ENCODE data around the gene CDC5L.

CDC5L gene

DNA sequence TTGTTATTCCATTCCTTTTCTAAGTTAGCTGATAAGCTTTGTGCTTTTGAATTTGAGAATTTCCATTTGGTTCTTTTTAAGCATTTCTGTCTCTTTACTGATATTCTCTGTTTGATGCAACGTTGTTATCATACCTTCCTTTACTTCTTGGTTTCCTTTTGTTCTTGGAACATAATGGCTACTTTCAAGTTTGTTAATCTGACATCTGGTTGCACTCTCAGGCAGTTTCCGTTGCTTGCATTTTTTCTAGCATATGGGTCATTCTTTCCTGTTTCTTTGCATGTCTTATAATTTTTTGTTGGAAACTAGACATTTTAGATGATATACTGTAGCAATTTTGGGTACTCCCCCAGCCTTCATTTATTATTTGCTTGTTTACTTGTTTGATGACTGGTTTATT lies 12.5 kb downstream of the CDC5L start:
- H2AFZ ChIP-seq (ENCODE audit: low read depth, low read length), result no peak overlapping the region
- H3K4me3 ChIP-seq (ENCODE audit: low read depth in 1 of 2, low read length in 2 of 2), result no peak overlapping the region
- no peak overlapping the region for H3K4me2 ChIP-seq (ENCODE audit: insufficient read depth, low read length)
- ATAC-seq (ENCODE audit: insufficient read depth, low read depth), result no peak
- no peaks in the 10 kb centered on the region for H3K27me3 ChIP-seq (ENCODE audit: insufficient read depth, low read length, poor library complexity)
- H3K27ac ChIP-seq (ENCODE audit: low read length), result no peak overlapping the region
- peaks cover 27% of the 10 kb centered on the region; the same call in 1 of the 2 replicates for H4K20me1 ChIP-seq (ENCODE audit: insufficient read depth, low read length)
- H3K9me3 ChIP-seq (ENCODE audit: insufficient read depth, low read length, severe bottlenecking), result no peaks in the 10 kb centered on the region
- no peak for DNase-seq
- peaks cover 89% of the 10 kb centered on the region for H3K36me3 ChIP-seq (ENCODE audit: insufficient read depth, low read length)
- H3K79me2 ChIP-seq (ENCODE audit: insufficient read depth, low read length), result peaks cover 72% of the 10 kb centered on the region
- no peaks in the 10 kb centered on the region for H3K4me1 ChIP-seq (ENCODE audit: insufficient read depth, low read length)
- TF ChIP-seq, protein P1, sequence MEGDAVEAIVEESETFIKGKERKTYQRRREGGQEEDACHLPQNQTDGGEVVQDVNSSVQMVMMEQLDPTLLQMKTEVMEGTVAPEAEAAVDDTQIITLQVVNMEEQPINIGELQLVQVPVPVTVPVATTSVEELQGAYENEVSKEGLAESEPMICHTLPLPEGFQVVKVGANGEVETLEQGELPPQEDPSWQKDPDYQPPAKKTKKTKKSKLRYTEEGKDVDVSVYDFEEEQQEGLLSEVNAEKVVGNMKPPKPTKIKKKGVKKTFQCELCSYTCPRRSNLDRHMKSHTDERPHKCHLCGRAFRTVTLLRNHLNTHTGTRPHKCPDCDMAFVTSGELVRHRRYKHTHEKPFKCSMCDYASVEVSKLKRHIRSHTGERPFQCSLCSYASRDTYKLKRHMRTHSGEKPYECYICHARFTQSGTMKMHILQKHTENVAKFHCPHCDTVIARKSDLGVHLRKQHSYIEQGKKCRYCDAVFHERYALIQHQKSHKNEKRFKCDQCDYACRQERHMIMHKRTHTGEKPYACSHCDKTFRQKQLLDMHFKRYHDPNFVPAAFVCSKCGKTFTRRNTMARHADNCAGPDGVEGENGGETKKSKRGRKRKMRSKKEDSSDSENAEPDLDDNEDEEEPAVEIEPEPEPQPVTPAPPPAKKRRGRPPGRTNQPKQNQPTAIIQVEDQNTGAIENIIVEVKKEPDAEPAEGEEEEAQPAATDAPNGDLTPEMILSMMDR (IDR thresholded peaks at IDR 0.05; ENCODE audit: borderline replicate concordance, extremely low read depth, low read length, poor library complexity, severe bottlenecking), result no peak
- TF ChIP-seq EZH2 (IDR thresholded peaks at IDR 0.05; ENCODE audit: borderline replicate concordance, low read depth, low read length, severe bottlenecking), result no peak
- H3K9ac ChIP-seq (ENCODE audit: low read depth, low read length), result no peak overlapping the region

DNA sequence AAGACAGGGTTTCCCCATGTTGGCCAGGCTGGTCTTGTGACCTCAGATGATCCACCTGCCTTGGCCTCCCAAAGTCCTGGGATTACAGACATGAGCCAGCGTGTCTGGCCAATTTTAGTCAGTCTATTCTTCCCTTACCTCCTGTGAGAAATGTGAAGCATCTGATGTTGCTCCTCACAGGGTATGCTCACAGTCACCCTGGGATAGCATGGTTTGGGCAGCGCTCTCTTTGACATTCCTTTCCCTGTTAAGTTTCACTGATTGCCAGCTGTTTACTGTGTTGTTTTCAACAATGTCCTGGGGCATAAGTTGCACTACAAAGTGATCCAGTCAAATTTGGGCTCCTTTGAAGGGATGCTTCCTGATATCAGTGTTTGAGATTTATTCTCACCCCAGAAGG lies 13.1 kb downstream of the CDC5L start:
- H3K27ac ChIP-seq (ENCODE audit: low read length), result no peak overlapping the region
- no peak for TF ChIP-seq EZH2 (IDR thresholded peaks at IDR 0.05; ENCODE audit: borderline replicate concordance, low read depth, low read length, severe bottlenecking)
- TF ChIP-seq, protein P1 (IDR thresholded peaks at IDR 0.05; ENCODE audit: borderline replicate concordance, extremely low read depth, low read length, poor library complexity, severe bottlenecking), result no peak
- H3K4me2 ChIP-seq (ENCODE audit: insufficient read depth, low read length), result no peak overlapping the region
- H3K9me3 ChIP-seq (ENCODE audit: insufficient read depth, low read length, severe bottlenecking), result no peaks in the 10 kb centered on the region
- peaks cover 89% of the 10 kb centered on the region for H3K36me3 ChIP-seq (ENCODE audit: insufficient read depth, low read length)
- H3K27me3 ChIP-seq (ENCODE audit: insufficient read depth, low read length, poor library complexity), result no peaks in the 10 kb centered on the region
- H3K9ac ChIP-seq (ENCODE audit: low read depth, low read length), result no peak overlapping the region
- H2AFZ ChIP-seq (ENCODE audit: low read depth, low read length), result no peak overlapping the region
- DNase-seq (no peak), ATAC-seq (ENCODE audit: insufficient read depth, low read depth) (no peak)
- H4K20me1 ChIP-seq (ENCODE audit: insufficient read depth, low read length), result peaks cover 27% of the 10 kb centered on the region; the same call in 1 of the 2 replicates
- no peak overlapping the region for H3K4me3 ChIP-seq (ENCODE audit: low read depth in 1 of 2, low read length in 2 of 2)
- H3K4me1 ChIP-seq (ENCODE audit: insufficient read depth, low read length), result no peaks in the 10 kb centered on the region
- H3K79me2 ChIP-seq (ENCODE audit: insufficient read depth, low read length), result peaks cover 66% of the 10 kb centered on the region

DNA sequence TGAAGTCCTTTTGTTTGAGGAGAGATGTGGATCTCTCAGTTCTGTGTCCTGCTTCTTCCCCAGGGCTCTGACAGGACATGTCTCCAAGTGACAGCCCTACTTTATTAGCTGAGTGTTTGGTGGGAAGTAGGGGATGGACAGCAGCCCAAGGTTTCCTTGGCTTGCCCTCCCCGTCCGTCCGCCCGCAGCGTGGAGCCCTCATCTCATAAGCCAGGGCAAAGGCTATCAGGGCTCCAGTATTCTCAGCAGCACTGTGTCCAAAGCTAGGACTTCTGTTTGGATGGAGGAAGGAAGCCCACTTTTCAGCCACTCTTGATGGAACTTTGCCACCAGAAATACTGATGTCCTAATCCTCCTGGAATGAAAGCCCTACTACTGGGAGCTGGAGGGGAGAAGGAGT lies 13.6 kb downstream of the CDC5L start:
- no peaks in the 10 kb centered on the region for H3K4me1 ChIP-seq (ENCODE audit: insufficient read depth, low read length)
- no peaks in the 10 kb centered on the region for H3K27me3 ChIP-seq (ENCODE audit: insufficient read depth, low read length, poor library complexity)
- TF ChIP-seq EZH2 (IDR thresholded peaks at IDR 0.05; ENCODE audit: borderline replicate concordance, low read depth, low read length, severe bottlenecking), result no peak
- TF ChIP-seq, protein P1 (IDR thresholded peaks at IDR 0.05; ENCODE audit: borderline replicate concordance, extremely low read depth, low read length, poor library complexity, severe bottlenecking), result no peak
- H2AFZ ChIP-seq (ENCODE audit: low read depth, low read length), result no peak overlapping the region
- peaks cover 27% of the 10 kb centered on the region; the same call in 1 of the 2 replicates for H4K20me1 ChIP-seq (ENCODE audit: insufficient read depth, low read length)
- peaks cover 89% of the 10 kb centered on the region for H3K36me3 ChIP-seq (ENCODE audit: insufficient read depth, low read length)
- DNase-seq (no peak), ATAC-seq (ENCODE audit: insufficient read depth, low read depth) (no peak)
- H3K9me3 ChIP-seq (ENCODE audit: insufficient read depth, low read length, severe bottlenecking), result no peaks in the 10 kb centered on the region
- peaks cover 60% of the 10 kb centered on the region for H3K79me2 ChIP-seq (ENCODE audit: insufficient read depth, low read length)
- no peak overlapping the region for H3K4me2 ChIP-seq (ENCODE audit: insufficient read depth, low read length)
- no peak overlapping the region for H3K4me3 ChIP-seq (ENCODE audit: low read depth in 1 of 2, low read length in 2 of 2)
- no peak overlapping the region for H3K27ac ChIP-seq (ENCODE audit: low read length)
- no peak overlapping the region for H3K9ac ChIP-seq (ENCODE audit: low read depth, low read length)

Measured in DND-41 (cell line).